ENCODE data around the gene ARHGEF16. TPM values are rescaled to one million over a fixed set of nuclear protein-coding genes. Genes with fewer than 3 reads are reported as not detected.

ARHGEF16 gene
- total RNA-seq, 1 donor from 2014 or later, result 0.34 TPM

DNA sequence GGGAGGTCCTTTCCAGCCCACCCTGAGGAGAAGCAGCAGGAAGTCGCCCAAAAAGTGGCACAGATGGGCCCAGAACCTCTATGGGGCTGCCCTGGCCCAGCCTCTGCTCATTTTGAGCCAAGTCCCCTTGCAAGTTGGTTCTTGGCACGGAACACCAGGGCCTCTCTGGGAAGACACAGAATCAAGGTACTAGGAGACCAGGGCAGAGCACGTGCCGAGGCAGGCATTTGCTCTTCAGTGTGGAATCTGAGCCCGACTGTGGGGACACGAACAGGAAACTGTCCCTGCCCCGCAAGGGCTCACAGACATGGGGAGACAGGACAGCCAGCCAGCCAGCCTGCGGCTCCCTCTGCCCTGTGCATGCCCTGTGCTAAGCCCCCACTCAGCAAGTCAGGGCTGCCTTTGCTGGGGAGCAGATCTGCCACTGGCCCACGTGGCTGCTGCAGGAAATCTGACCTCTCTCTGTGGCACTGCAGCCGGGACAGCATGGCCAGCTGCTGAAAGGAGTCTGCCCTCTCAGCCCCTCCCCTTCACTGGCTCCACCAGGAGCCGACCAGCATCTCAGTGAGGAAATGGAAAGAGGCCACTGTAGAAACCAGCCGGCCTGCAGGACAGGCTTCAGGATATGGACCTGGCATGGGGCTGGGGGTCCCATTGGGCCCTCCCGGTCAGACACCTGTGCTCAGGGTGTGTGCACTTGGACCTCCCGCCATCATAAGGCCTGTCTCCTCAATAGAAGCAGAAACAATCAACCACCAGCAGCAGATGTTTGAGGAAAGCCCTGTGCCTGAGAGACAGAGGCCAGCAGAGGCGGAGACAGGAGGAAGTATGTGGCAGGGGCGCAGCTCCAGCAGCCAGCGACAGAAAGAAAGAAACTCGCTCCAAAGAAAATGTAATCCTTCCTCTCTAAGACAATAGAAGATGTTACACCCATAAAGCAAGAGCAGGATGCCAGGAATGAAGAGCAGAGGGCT is 3.7 kb downstream of the ARHGEF16 start:
- Mint-ChIP-seq H3K4me3 (ENCODE audit: unreplicated experiment) (peak overlapping the region; percentile 6), H3K4me1 (ENCODE audit: low read depth, unreplicated experiment) (peaks cover 22% of the 10 kb centered on the region), H3K9me3 (ENCODE audit: unreplicated experiment) (peaks cover 1% of the 10 kb centered on the region), H3K36me3 (ENCODE audit: unreplicated experiment) (no peaks in the 10 kb centered on the region), H3K27ac (ENCODE audit: unreplicated experiment) (peak overlapping the region; percentile 30), H3K27me3 (ENCODE audit: unreplicated experiment) (peaks cover 2% of the 10 kb centered on the region)
- DNase-seq, result no peak
- TF ChIP-seq, protein P1, sequence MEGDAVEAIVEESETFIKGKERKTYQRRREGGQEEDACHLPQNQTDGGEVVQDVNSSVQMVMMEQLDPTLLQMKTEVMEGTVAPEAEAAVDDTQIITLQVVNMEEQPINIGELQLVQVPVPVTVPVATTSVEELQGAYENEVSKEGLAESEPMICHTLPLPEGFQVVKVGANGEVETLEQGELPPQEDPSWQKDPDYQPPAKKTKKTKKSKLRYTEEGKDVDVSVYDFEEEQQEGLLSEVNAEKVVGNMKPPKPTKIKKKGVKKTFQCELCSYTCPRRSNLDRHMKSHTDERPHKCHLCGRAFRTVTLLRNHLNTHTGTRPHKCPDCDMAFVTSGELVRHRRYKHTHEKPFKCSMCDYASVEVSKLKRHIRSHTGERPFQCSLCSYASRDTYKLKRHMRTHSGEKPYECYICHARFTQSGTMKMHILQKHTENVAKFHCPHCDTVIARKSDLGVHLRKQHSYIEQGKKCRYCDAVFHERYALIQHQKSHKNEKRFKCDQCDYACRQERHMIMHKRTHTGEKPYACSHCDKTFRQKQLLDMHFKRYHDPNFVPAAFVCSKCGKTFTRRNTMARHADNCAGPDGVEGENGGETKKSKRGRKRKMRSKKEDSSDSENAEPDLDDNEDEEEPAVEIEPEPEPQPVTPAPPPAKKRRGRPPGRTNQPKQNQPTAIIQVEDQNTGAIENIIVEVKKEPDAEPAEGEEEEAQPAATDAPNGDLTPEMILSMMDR (IDR thresholded peaks at IDR 0.05; ENCODE audit: partially characterized antibody, unreplicated experiment), result no peak

DNA sequence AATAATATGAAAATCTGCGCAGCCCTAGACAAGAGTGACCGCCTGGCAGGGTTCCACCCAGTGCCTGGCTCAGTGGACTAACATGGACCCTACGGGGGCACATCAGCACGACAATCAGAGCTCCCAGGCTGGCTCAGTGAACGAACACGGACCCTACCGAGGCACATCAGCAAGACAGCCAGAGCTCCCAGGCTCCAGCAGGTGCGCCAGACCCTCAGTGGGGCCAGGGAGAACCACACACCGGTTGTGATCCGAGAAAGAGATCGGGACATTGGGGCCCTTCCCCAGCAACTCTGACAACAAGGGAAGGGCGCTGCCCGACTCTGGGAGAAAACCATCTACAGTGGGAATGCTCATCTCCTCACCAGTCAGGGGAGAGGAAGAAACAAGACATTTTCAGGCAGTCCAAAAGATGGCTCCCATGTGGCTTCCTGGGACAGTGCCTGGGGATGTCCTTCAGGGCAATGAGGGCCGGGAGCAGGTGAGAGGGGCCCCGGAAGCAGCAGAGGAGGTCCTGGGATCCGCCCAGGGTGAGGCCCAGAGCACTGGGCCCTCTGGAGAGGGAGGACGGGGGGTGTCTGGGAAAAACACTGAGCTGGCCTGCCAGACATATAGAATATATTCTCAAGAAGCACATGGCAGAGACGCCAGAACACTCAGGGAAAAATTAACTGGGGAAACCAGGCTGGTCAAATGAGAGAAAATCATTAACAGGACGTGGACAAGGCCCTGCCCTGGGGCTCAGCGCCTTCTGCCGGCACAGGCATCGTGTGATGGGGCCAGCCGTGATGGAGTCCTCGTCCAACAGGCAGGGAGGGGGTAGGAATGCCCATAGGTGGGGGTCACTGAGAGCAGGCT is 4.8 kb downstream of the ARHGEF16 start:
- peaks cover 22% of the 10 kb centered on the region for H3K4me1 Mint-ChIP-seq (ENCODE audit: low read depth, unreplicated experiment)
- peak overlapping the region; percentile 59 for H3K27ac Mint-ChIP-seq (ENCODE audit: unreplicated experiment)
- TF ChIP-seq, protein P1 (IDR thresholded peaks at IDR 0.05; ENCODE audit: partially characterized antibody, unreplicated experiment), result no peak
- peak overlapping the region; percentile 67 for H3K4me3 Mint-ChIP-seq (ENCODE audit: unreplicated experiment)
- peak; percentile 18 for DNase-seq
- no peaks in the 10 kb centered on the region for H3K36me3 Mint-ChIP-seq (ENCODE audit: unreplicated experiment)
- H3K9me3 Mint-ChIP-seq (ENCODE audit: unreplicated experiment), result peaks cover 1% of the 10 kb centered on the region
- H3K27me3 Mint-ChIP-seq (ENCODE audit: unreplicated experiment), result peaks cover 2% of the 10 kb centered on the region

DNA sequence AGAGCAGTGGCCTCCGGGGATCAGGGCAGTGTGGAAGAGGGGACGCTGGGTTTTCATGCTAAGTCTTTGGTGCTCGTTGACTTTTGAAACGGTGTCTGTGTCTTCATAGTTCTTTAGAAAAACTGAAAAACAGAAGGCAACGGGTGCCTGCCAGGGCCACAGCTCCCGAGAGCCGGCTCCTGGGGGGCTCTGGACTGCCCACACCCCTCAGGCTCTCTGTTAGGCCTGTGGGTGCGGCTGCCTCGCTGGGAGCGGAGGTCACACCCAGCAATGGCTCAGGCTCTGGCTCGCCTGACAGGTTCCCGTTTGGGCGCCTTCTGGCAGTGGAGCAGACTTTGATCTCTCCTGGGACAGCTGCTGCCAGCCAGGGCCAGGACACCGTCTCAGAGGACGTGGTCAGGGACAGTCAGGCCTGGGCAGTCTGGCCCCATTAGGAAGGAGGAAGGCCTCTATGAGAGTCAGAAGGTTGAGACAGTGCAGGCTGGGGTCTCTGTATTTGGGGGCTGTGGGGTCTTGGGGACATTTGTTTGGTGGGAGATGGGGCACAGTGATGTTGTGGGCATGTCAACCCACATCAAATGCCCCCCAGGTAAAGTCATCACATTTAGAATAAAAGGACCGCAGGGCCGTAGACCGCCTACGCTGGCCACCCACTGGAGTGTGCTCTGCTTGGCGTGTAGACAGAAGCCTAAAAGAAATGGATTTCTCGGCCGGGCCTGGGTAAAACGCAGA is 5.6 kb downstream of the ARHGEF16 start:
- Mint-ChIP-seq H3K9me3 (ENCODE audit: unreplicated experiment) (peaks cover 1% of the 10 kb centered on the region), H3K36me3 (ENCODE audit: unreplicated experiment) (no peaks in the 10 kb centered on the region), H3K27me3 (ENCODE audit: unreplicated experiment) (peaks cover 2% of the 10 kb centered on the region), H3K4me1 (ENCODE audit: low read depth, unreplicated experiment) (peaks cover 22% of the 10 kb centered on the region), H3K27ac (ENCODE audit: unreplicated experiment) (no peak overlapping the region), H3K4me3 (ENCODE audit: unreplicated experiment) (no peak overlapping the region)
- TF ChIP-seq, protein P1 (IDR thresholded peaks at IDR 0.05; ENCODE audit: partially characterized antibody, unreplicated experiment), result no peak
- DNase-seq, result peak; percentile 31

DNA sequence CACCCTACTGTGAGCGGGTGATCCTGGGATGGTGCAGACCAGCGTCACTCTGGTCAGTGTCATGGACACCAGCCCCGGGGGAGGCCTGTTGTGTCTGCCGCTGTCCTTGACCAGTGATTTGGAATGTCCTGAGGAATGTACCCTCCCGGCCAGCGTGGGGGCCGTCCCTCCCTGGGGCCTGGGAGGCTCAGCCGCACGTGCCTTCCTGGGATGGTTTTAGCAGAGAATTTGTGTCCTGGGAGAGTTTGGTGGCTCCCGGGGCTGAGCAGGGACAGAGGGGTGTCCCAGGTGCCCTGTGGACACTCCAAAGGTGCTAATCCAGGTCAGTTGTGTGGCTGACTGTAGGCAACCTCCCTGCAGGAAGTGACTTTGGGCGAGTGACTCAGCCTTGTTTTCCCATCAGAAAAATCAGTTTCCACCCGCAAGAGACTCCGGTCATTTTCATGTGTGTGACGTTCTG is 6.2 kb downstream of the ARHGEF16 start:
- no peak overlapping the region for H3K4me3 Mint-ChIP-seq (ENCODE audit: unreplicated experiment)
- peak; percentile 12 for DNase-seq
- no peak overlapping the region for H3K27ac Mint-ChIP-seq (ENCODE audit: unreplicated experiment)
- H3K36me3 Mint-ChIP-seq (ENCODE audit: unreplicated experiment), result no peaks in the 10 kb centered on the region
- H3K27me3 Mint-ChIP-seq (ENCODE audit: unreplicated experiment), result peaks cover 3% of the 10 kb centered on the region
- TF ChIP-seq, protein P1 (IDR thresholded peaks at IDR 0.05; ENCODE audit: partially characterized antibody, unreplicated experiment), result no peak
- H3K4me1 Mint-ChIP-seq (ENCODE audit: low read depth, unreplicated experiment), result peaks cover 22% of the 10 kb centered on the region
- peaks cover 1% of the 10 kb centered on the region for H3K9me3 Mint-ChIP-seq (ENCODE audit: unreplicated experiment)
